ENCODE data around the gene RASGRF2. TPM values are rescaled to one million over a fixed set of nuclear protein-coding genes. Genes with fewer than 3 reads are reported as not detected.

Gene RASGRF2
- total RNA-seq, 1 donor from 2014 or later, result 1.4 TPM

GRCh38 chr5:81093536-81094196 lies 133.5 kb downstream of the RASGRF2 start:
- no peak overlapping the region for H3K4me3 Mint-ChIP-seq (ENCODE audit: unreplicated experiment)
- no peaks in the 10 kb centered on the region for H3K9me3 Mint-ChIP-seq (ENCODE audit: unreplicated experiment)
- TF ChIP-seq CTCF (IDR thresholded peaks at IDR 0.05; ENCODE audit: partially characterized antibody, unreplicated experiment), result no peak
- H3K27ac Mint-ChIP-seq (ENCODE audit: unreplicated experiment), result no peak overlapping the region
- H3K4me1 Mint-ChIP-seq (ENCODE audit: low read depth, unreplicated experiment), result no peaks in the 10 kb centered on the region
- H3K36me3 Mint-ChIP-seq (ENCODE audit: unreplicated experiment), result no peaks in the 10 kb centered on the region
- H3K27me3 Mint-ChIP-seq (ENCODE audit: unreplicated experiment), result no peaks in the 10 kb centered on the region
- DNase-seq, result no peak

- no peaks in the 10 kb centered on the region for H3K4me1 Mint-ChIP-seq (ENCODE audit: low read depth, unreplicated experiment)
- H3K27me3 Mint-ChIP-seq (ENCODE audit: unreplicated experiment), result no peaks in the 10 kb centered on the region
- no peaks in the 10 kb centered on the region for H3K9me3 Mint-ChIP-seq (ENCODE audit: unreplicated experiment)
- TF ChIP-seq CTCF (IDR thresholded peaks at IDR 0.05; ENCODE audit: partially characterized antibody, unreplicated experiment), result no peak
- H3K36me3 Mint-ChIP-seq (ENCODE audit: unreplicated experiment), result no peaks in the 10 kb centered on the region
- DNase-seq, result no peak
- H3K27ac Mint-ChIP-seq (ENCODE audit: unreplicated experiment), result no peak overlapping the region
- no peak overlapping the region for H3K4me3 Mint-ChIP-seq (ENCODE audit: unreplicated experiment)
Observed at GRCh38 chr5:81095835-81096234, 135.7 kb downstream of the RASGRF2 start.

GRCh38 chr5:81097713-81098112 lies 137.6 kb downstream of the RASGRF2 start:
- Mint-ChIP-seq H3K27ac (ENCODE audit: unreplicated experiment) (no peak overlapping the region), H3K4me1 (ENCODE audit: low read depth, unreplicated experiment) (no peaks in the 10 kb centered on the region), H3K27me3 (ENCODE audit: unreplicated experiment) (no peaks in the 10 kb centered on the region), H3K9me3 (ENCODE audit: unreplicated experiment) (no peaks in the 10 kb centered on the region), H3K36me3 (ENCODE audit: unreplicated experiment) (no peaks in the 10 kb centered on the region), H3K4me3 (ENCODE audit: unreplicated experiment) (no peak overlapping the region)
- no peak for DNase-seq
- no peak for TF ChIP-seq CTCF (IDR thresholded peaks at IDR 0.05; ENCODE audit: partially characterized antibody, unreplicated experiment)

- H3K27ac Mint-ChIP-seq (ENCODE audit: unreplicated experiment), result no peak overlapping the region
- H3K4me3 Mint-ChIP-seq (ENCODE audit: unreplicated experiment), result no peak overlapping the region
- no peaks in the 10 kb centered on the region for H3K36me3 Mint-ChIP-seq (ENCODE audit: unreplicated experiment)
- TF ChIP-seq CTCF (IDR thresholded peaks at IDR 0.05; ENCODE audit: partially characterized antibody, unreplicated experiment), result no peak
- peaks cover 2% of the 10 kb centered on the region for H3K27me3 Mint-ChIP-seq (ENCODE audit: unreplicated experiment)
- no peaks in the 10 kb centered on the region for H3K4me1 Mint-ChIP-seq (ENCODE audit: low read depth, unreplicated experiment)
- no peaks in the 10 kb centered on the region for H3K9me3 Mint-ChIP-seq (ENCODE audit: unreplicated experiment)
- DNase-seq, result no peak
Observed at GRCh38 chr5:81105261-81105877, 145.2 kb downstream of the RASGRF2 start.

GRCh38 chr5:81115261-81115660 lies 155.1 kb downstream of the RASGRF2 start:
- Mint-ChIP-seq H3K27ac (ENCODE audit: unreplicated experiment) (no peak overlapping the region), H3K4me1 (ENCODE audit: low read depth, unreplicated experiment) (peaks cover 4% of the 10 kb centered on the region), H3K36me3 (ENCODE audit: unreplicated experiment) (no peaks in the 10 kb centered on the region), H3K27me3 (ENCODE audit: unreplicated experiment) (no peaks in the 10 kb centered on the region), H3K4me3 (ENCODE audit: unreplicated experiment) (no peak overlapping the region), H3K9me3 (ENCODE audit: unreplicated experiment) (peaks cover 1% of the 10 kb centered on the region)
- no peak for DNase-seq
- no peak for TF ChIP-seq CTCF (IDR thresholded peaks at IDR 0.05; ENCODE audit: partially characterized antibody, unreplicated experiment)

All from glutamatergic neuron (in vitro differentiated cells).